ENCODE measurements around the gene LPP.
"Not testable (repeated sequence)": the region's sequence is repeated elsewhere in the genome, so short reads cannot be mapped to it uniquely, and the experiment has no call there.

The LPP gene, protein sequence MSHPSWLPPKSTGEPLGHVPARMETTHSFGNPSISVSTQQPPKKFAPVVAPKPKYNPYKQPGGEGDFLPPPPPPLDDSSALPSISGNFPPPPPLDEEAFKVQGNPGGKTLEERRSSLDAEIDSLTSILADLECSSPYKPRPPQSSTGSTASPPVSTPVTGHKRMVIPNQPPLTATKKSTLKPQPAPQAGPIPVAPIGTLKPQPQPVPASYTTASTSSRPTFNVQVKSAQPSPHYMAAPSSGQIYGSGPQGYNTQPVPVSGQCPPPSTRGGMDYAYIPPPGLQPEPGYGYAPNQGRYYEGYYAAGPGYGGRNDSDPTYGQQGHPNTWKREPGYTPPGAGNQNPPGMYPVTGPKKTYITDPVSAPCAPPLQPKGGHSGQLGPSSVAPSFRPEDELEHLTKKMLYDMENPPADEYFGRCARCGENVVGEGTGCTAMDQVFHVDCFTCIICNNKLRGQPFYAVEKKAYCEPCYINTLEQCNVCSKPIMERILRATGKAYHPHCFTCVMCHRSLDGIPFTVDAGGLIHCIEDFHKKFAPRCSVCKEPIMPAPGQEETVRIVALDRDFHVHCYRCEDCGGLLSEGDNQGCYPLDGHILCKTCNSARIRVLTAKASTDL

DNA sequence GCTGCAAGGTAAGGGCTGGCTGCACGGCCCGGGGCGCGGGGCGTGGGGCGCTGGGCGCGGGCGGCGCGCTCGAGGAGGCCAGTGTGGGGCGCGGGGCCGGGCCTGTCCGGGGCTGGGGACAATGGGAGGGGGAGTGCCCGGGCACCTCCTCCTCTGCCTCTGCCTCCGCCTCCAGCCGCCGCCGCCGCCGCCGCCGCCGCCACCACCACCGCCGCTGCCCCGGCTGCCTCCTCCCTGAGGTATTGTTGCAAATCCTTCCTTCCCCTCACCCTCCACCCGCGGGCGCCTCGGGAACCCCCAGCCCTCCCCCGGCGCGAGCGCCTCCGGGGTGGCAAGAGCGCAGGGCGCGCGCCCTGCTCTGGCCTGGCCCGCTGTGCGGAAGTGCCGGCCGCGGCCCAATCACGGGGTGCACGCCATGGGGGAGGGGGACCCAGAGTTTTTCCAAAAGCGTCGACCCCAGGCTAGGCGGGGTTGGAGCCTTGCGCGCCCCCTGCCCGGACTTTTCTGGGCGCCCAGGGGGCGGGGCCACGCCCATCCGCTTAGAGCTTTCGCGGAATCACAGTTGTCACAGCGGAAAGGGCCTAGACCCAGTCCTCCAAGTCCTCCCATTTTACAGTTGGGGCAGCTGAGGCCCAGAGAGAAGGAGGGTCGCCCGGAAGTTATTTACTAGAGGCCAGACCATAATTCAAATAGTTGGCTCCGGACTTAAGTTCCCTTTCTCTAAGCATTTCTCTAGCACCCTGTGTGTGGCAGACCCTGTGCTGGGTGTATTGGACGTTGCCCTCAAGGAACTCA, at the start of gene LPP:
LPP (plus strand) TSS at position 144 of the 795 bp plus-strand sequence. CDS start 251,964 bp downstream, outside the sequence.
- DNase-seq (ENCODE audit: low read depth) = no peak

DNA sequence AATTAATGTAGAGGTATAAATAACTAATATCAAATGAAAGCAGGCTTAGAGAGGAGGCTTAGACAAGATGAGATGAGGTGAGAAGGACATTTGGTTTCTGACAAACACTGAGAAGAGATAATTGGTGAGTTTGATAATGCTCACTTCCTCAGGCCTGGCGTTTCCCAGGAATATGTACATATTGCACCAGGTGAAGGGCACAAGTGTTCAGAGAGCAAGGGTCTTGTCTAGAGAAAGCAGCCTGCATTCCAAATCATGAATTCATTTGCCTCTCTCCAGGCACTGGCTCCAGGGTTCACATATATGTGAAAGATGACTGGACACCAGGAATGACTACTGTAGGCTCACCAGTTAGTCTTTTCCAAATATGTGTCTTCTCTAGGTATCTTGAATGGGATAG, 48.0 kb upstream of the LPP start:
- no peak for DNase-seq (ENCODE audit: low read depth)

DNA sequence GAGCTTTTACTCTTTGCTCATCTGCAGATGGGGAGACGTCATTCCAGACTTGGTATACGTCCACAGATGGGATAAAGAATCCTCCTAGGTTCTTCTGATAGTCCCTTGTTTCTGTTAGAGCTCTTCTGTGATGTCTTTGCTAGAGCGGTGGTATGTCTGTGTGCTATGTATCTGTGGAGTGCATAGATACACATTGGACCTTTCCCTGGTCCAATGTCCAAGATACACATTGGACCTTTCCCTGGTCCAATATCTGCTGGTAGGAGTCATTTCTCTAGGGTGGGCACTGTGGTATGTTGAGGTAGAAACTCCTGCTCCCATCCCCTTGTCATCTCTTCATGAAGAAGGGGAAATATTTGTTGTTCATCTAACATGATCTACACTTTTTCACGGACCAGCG, 47.5 kb upstream of the LPP start:
- no peak for DNase-seq (ENCODE audit: low read depth)

DNA sequence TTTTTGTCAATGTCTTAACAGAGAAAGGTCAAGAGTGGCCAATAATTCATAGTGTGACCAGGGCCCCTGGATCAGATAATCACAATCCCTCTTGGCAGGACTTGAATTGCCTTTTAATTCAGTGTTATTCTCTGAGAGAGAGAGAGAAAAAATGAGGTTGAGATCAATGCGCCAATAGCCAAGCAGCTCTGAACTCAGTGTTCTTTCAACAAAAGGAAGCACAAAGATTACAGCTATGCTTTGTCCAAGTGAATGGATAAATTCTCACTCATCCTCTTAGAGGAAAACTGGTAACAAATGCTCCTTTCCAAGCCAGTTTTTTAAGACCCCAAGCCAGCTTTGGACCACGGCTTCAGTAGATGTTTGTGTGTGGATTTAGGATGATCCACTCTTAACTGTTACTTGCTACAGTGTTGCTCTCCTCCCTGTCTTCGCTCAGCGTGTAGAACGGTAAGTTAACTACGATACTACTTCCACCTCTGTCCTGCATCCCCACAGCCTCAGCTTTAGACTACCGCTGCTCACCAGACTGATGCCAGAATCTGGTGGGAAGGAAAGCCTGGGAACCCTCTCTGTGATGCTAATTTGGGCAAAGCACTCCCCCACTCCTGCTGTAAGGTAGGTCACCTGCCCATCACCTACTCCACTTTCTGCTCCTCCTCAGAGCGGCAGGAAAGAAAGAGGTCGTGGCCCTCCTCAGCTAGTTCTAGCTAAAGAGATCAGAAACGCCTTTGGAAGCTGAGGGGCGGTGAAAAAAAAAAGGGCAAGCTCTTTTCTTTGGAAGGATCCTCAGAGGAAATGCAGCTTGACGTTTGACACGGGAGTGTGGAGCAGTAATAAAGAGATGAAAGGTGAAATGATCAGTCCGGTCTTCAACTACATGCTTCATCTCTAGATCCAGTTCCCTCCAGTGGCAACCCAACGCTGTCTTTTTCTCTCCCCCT, 46.8 kb upstream of the LPP start:
- DNase-seq (ENCODE audit: low read depth) = no peak

DNA sequence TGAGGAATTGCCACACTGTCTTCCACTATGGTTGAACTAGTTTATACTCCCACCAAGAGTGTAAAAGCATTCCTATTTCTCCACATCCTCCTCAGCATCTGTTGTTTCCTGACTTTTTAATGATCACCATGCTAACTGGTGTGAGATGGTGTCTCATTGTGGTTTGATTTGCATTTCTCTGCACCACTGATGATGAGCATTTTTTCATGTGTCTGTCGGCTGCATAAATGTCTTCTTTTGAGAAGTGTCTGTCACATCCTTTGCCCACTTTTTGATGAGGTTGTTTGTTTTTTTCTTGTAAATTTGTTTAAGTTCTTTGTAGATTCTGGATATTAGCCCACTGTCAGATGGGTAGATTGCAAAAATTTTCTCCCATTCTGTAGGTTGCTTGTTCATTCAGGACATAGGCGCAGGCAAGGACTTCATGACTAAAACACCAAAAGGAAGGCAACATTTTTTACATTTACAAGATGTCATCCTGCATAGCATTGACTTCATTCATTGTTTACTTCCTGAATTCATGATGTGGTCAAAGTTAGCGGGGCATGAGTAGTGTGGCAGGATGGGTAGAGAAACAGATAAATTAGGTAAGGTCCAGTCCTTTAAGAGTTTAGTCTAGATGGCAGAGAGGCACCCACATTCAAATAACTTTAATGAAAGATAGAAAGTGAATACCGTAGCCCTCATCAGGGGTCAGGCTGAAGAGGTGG, 45.1 kb upstream of the LPP start:
- no peak for DNase-seq (ENCODE audit: low read depth)

DNA sequence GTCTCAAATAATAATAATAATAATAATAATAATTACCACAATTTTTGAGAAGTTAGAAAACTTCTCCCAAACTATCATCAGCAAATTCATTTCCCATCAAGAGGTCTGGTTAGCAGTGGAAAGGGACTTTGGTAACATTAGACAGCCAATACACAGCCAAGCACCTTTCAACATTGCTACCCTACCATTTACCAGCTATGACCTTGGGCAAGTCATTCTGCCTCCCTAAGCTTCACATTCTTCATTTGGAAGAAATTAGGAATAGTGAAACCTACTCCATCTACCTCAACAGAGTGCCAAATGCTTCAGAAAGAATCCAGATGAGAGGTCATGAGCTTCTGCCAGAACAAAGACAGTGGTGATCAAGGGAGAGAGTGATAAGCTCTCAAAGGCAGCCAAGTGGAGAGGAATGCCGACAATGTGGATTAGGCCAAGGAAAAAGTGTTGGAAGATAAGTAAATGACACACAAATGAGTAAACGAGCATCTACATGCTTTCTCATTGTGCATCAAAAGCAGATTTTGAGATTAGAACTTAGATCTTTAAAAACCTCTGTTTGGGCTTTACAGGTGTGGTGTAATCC, 42.9 kb upstream of the LPP start:
- DNase-seq (ENCODE audit: low read depth) = no peak

DNA sequence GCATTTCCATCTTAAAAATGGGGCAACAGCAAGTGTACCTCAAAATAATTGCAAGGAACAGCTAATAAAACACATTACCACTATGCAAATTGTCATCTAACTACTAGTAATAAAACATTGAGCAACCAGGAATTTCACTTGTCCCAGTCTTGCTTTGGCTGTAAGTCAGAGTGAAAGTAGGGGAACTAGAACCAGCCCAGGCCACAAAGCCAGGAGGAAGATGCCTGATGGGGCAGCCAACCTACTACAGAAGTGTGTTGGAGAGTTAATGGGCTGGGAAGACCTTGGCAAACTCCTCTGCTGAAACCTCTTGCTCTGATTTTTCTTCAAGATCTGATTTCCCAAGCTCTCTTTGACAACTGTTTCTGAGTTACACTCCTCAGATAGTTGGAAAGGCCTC, 40.2 kb upstream of the LPP start:
- no peak for DNase-seq (ENCODE audit: low read depth)

DNA sequence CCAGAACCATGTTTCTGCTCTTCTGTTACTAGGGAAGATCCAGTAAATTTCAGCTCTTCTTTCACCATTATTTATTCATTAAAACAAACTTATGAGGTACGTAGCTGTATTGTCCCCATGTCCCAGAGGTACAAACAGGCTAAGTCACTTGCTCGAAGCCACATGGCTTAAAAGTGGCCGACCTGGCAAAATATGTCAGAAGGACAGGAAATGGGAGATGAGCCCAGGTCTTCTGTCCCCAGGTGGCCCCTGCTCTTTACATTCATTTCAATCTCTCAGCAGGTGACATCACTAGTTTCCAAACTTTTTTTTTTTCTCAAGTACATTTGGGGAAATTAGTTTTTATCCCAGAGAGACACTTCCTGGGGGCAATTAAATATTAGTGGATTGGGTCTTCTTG, 34.1 kb upstream of the LPP start:
- no peak for DNase-seq (ENCODE audit: low read depth)

DNA sequence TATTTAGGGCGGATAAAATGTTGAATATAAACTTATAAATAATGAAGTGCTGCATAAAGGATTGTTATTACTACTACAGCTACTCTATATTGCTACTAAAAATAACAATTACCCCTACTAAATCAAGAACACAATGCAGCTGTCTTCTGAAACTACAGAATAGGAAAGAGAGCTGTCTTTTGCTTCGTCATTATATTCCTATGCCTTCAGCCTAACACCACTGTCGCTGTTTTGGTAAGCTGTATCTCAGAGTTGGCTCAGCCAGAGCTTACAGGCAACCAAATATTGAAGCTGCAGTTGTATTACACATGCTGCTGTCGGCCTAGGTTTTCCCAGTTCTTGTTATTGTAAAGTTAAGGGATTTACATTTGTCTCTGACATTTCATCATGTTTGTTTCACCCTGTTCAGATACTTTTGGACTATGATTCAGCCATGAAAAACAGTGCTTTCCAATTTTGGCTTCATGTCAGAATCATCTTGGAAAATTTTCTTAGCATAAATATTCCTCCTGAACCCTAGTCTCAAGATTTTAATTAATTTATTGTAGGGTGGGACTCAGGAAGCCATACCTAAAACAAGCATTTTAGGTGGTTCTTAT, 31.3 kb upstream of the LPP start:
- DNase-seq (ENCODE audit: low read depth) = no peak

DNA sequence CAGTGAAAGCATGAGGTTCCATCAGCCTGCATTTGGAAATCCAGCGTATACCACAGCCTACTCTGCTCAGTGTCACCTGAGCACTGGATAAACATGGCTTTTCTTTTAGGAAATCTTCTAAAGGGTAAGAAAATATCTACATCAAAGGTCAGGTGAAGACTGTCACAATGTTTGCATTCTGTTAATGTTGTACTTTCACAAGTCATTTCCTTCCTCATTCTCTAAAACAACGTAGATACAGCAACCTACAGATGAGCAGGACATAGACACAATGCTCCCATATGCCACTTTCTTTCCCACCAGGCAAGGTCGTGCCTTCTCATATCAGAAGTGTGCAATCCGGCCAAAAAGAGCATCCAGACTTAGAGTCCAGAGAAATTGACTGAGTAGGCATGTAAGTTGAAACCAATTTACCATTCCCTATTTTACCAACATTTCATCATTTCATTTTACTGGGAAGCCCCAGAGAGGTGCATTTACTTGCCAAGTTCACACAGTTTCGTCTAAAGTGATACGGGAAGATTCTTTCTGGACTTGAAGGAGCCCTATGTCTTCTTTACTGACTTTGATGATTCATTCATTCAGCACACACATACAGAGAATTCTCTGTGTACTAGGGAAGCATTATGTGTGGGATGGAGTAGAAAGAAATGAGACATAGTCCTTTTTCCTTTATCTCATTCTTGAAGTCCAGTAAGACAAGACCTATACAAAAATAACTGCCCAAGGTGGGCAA, 30.6 kb upstream of the LPP start:
- peak; percentile 26 for DNase-seq (ENCODE audit: low read depth)

DNA sequence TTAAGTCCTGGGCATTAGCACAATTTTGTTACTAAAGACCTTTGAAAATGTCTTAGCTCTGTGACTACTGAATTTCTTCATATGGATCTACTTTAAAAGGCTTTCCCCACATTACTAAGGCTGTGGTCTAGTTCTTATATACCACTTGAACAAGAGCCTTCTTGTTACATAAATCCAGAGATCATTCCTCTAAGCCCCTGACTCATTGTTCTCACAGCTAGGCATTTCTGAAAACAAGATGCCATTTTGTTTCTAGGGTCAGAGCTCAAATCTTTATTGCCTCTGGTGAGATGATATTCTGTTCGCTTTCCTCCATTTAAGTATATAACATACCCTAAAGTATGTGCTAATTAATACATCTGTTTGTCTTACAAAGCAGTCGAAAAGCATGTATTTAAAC, 29.8 kb upstream of the LPP start:
- DNase-seq (ENCODE audit: low read depth) = peak; percentile 23

DNA sequence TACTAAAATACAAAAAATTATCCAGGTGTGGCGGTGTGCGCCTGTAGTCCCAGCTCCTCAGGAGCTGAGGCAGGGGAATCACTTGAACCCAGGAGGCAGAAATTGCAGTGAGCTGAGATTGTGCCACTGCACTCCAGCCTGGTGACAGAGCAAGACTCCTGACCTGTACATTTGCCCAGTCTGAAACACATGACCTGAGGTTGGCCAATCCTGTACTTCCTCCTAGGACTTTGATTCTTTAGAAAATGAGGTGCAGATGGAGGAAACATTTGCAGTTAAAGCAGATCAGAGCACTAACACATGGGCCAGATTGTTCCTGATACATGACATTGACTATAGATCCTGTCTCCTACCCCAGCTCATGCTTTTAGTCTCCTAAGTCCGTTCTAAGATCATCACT, 28.9 kb upstream of the LPP start:
- DNase-seq (ENCODE audit: low read depth) = no peak

DNA sequence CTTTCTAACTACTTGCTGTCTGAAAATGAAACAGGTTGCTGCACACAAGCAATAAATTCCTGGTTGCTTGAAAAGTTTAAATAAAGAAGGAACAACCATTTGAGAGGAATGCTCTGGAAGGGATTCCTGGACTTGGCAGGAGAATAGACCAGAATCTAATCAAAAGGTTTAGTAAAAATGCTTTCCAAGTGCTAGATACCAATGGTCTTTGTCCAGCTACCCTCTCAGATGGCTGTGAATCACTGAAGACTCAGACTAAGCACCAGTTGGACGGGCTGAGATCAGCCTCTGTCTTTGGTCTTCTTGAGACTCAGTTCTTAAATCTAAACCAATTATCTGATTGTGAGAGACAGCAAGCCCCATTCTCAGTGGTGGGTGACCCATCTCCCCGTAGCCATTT, 27.7 kb upstream of the LPP start:
- DNase-seq (ENCODE audit: low read depth) = no peak

DNA sequence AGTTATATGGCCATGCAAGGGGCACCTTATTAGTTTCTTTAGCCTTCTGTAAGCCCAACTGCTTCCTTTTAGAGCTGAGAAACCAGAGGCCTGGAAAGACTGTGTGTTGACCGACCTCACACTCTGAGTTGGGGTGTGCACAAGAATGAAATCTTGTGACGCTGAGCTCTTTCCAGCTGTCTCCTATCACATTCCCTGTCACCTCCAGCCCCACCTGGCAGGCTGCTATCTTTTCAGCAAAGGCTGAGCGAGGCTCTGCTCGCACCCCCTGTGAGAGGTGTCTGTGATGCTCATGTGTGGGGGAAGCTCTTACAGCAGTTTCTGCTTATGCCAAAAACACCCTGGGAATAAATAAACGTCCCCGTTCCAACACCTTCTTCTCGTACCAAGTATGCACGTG, 27.0 kb upstream of the LPP start:
- DNase-seq (ENCODE audit: low read depth) = no peak

DNA sequence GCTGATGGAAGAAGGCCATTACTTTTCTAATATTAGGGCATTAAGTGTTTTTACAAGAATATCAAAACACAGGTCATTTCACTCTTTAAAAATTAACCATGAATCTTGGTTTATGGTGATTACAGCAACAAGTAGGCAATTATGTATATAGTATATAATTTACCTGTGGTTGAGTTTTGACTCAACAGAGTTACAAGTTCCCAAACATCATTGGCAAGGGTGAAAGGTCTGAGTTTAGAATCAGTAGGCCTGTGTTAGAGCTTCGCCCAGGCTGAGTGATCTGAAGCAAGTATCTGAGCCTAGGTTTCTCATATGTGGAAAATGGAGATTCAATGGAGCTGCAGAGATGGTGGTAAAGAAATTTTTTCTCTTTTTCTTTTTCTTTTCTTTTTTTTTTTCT, 25.1 kb upstream of the LPP start:
- no peak for DNase-seq (ENCODE audit: low read depth)

DNA sequence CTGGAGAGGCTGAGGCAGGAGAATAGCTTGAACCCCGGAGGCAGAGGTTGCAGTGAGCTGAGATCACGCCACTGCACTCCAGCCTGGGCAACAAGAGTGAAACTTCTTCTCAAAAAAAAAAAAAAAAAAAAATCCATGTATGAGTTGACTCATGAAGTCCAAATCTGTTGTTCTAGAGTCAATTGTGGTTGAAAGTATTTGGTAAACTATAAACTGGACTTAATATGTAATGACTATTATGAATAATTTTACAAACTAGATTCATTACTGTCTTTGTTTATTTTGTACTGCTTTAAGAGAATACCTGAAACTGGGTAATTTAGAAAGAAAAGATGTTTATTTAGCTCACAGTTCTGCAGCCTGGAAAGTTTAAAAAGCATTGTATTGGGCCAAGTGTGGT, 22.9 kb upstream of the LPP start:
- not testable (repeated sequence) for DNase-seq (ENCODE audit: low read depth)

DNA sequence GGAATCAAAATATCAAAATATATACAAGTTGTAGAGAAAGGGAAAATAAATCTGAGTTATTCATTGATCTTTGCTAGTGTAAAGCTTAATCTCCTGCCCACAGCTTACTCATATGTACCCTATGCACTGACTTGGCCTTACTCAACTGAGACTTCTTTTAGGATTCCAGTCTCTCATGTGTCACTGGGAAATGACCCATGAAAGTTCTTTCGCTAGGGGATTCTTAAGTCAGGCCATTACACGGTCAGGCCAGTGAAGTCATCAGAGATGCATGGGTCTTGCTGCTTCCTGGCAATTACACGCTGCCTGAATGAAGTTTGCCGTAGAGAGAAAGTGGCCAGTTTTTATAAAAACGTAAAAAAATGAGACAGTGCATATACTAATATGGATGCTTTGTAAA, 20.7 kb upstream of the LPP start:
- peak; percentile 94 for DNase-seq (ENCODE audit: low read depth)

DNA sequence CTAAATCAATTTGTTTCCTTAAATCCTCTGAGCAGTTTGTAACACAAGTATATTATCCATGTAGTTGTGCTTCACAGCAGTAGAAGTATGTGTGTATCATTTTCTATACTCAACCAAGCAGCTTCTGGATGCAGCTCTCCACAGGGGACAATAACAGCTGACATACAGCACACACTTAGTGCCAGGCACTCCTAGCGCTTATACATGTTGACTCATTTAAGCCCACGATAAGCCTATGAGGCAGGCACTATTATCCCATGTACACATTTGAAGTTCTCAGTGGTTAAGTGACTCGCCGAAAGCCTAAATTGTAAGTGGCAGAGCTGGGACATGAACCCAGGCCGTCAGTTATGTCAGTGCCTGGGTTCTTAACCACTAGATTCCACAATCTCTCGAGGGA, 20.3 kb upstream of the LPP start:
- no peak for DNase-seq (ENCODE audit: low read depth)

DNA sequence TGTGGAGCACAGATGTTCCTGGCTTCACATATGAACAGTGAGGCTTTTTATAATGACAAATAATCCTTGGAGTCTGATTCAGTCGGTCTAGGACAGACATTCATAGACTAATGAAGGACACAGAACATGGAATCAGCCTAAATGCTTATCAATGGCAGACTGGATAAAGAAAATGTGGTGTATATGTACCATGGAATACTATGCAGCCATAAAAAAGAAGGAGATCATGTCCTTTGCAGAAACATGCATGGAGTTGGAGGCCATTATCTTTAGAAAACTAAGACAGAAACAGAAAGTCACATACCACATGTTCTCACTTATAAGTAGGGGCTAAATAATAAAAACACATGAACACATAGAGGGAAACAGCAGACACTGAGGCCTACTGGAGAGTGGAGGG, 19.9 kb upstream of the LPP start:
- DNase-seq (ENCODE audit: low read depth) = no peak

DNA sequence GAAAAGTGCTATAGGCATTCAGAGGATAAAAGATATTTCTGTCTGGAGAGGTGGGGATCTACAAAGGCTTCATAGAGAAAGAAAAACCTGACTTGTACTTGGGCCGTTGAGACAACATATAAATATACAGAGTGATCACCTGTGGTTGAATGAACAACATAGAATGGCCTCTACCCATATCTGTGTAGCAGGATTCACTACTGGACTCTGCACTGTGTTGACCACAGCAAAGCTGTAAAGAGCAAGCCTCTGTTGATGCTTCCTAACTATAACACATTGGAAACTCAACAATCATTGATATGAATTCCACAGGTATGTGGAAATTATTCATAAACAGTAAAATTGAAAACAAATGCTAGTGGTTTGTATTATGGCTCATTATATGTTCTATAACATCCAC, 19.1 kb upstream of the LPP start:
- DNase-seq (ENCODE audit: low read depth) = no peak

All from non-pigmented ciliary epithelial cell (primary cell).